ENCODE data around the gene DLL3.

DNA sequence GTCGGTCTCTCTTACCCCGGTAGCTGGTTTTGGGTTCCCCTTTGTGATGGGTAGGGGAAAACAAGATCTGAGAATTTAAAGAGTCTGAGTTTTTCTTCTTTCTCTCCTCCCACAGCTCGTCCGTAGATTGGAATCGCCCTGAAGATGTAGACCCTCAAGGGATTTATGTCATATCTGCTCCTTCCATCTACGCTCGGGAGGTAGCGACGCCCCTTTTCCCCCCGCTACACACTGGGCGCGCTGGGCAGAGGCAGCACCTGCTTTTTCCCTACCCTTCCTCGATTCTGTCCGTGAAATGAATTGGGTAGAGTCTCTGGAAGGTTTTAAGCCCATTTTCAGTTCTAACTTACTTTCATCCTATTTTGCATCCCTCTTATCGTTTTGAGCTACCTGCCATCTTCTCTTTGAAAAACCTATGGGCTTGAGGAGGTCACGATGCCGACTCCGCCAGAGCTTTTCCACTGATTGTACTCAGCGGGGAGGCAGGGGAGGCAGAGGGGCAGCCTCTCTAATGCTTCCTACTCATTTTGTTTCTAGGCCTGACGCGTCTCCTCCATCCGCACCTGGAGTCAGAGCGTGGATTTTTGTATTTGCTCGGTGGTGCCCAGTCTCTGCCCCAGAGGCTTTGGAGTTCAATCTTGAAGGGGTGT lies 9.1 kb downstream of the DLL3 start:
- TF ChIP-seq, protein P1, sequence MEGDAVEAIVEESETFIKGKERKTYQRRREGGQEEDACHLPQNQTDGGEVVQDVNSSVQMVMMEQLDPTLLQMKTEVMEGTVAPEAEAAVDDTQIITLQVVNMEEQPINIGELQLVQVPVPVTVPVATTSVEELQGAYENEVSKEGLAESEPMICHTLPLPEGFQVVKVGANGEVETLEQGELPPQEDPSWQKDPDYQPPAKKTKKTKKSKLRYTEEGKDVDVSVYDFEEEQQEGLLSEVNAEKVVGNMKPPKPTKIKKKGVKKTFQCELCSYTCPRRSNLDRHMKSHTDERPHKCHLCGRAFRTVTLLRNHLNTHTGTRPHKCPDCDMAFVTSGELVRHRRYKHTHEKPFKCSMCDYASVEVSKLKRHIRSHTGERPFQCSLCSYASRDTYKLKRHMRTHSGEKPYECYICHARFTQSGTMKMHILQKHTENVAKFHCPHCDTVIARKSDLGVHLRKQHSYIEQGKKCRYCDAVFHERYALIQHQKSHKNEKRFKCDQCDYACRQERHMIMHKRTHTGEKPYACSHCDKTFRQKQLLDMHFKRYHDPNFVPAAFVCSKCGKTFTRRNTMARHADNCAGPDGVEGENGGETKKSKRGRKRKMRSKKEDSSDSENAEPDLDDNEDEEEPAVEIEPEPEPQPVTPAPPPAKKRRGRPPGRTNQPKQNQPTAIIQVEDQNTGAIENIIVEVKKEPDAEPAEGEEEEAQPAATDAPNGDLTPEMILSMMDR (conservative IDR thresholded peaks at IDR 0.05; ENCODE audit: low read length): no peak
- no peak; the same call in 1 of the 2 replicates for TF ChIP-seq EZH2phosphoT487 (IDR thresholded peaks at IDR 0.05; ENCODE audit: borderline replicate concordance, low read depth, low read length)
